ENCODE measurements around the gene NR2C1. TPM values are rescaled to one million over a fixed set of nuclear protein-coding genes. Genes with fewer than 3 reads are reported as not detected.

NR2C1 gene
- 99.7 TPM for total RNA-seq

GRCh38 chr12:95072900-95073697 lies at the start of gene NR2C1:
Gene NR2C1 (minus strand): TSS chr12:95073618. CDS start chr12:95067384, 6,234 bp downstream.

GRCh38 chr12:95003213-95003920 lies 70.1 kb downstream of the NR2C1 start, which contains the start of gene NDUFA12:
Gene NDUFA12 (minus strand): TSS chr12:95003697. CDS start chr12:95003680, 17 bp downstream.

Other genes with a start within 250 kb of the NR2C1 start
- 88.5 TPM for gene NDUFA12, start 69.9 kb downstream of the NR2C1 start, total RNA-seq
- 23.4 TPM for gene FGD6, start 143.8 kb upstream of the NR2C1 start, total RNA-seq
- gene VEZT, start 144.2 kb upstream of the NR2C1 start, total RNA-seq, result 206 TPM

Measured in camera-type eye (tissue), 1 donor.